Kidney (tissue), 14 donors: Measurements from ENCODE around the gene AHDC1. TPM values are rescaled to one million over a fixed set of nuclear protein-coding genes. Genes with fewer than 3 reads are reported as not detected.

Experiments used
- DNase-seq, 5 donors: peaks; one replicate each; pipeline ENCODE4 v3.0.0-alpha.2; 2013 to 2020
- FAIRE-seq: peaks from 2 replicates; lab custom pipeline; 2012; peaks lifted over from hg19 to GRCh38; lab: Jason Lieb, UNC
- H3K27ac ChIP-seq, 2 donors: one replicate each; pipeline ENCODE4 v1.7.0; 2013; ENCODE audit warnings: low read depth in 2 of 2, low read length in 2 of 2, inconsistent platforms in 1 of 2
- H3K27me3 ChIP-seq: one replicate; pipeline ENCODE4 v1.7.1; 2013; ENCODE audit warnings: low read length, inconsistent platforms; ENCODE audit not compliant: control insufficient read depth, insufficient read depth
- H3K36me3 ChIP-seq, 3 donors: one replicate each; pipeline versions ENCODE4 v1.7.0 to v1.7.1; 2013; ENCODE audit warnings: low read length in 3 of 3, control low read depth in 1 of 3, inconsistent platforms in 1 of 3; ENCODE audit not compliant: insufficient read depth in 3 of 3, control insufficient read depth in 2 of 3
- H3K4me1 ChIP-seq, 3 donors: one replicate each; pipeline versions ENCODE4 v1.7.0 to v1.7.1; 2013; ENCODE audit warnings: low read length in 3 of 3, inconsistent platforms in 1 of 3, low read depth in 1 of 3; ENCODE audit not compliant: control insufficient read depth in 2 of 3, insufficient read depth in 2 of 3
- H3K4me3 ChIP-seq, 3 donors: one replicate each; pipeline versions ENCODE4 v1.7.0 to v1.8.1; 2013; ENCODE audit warnings: low read length in 3 of 3, control low read depth in 1 of 3, inconsistent platforms in 1 of 3
- H3K9ac ChIP-seq, 3 donors: one replicate each; pipeline versions ENCODE4 v1.7.0 to v1.7.1; 2013; ENCODE audit warnings: low read length in 3 of 3, control low read depth in 1 of 3, inconsistent platforms in 1 of 3
- H3K9me3 ChIP-seq, 3 donors: one replicate each; pipeline versions ENCODE4 v1.7.0 to v1.7.1; 2013; ENCODE audit warnings: low read length in 3 of 3, control low read depth in 1 of 3, inconsistent platforms in 1 of 3; ENCODE audit not compliant: control insufficient read depth in 2 of 3, insufficient read depth in 1 of 3
- intact Hi-C: fragments of 100-400 bp; cut with DNase I; formaldehyde crosslinking; loops from one replicate; pipeline ENCODE4 v1.11.1; 2022
- polyA plus RNA-seq: library from polyadenylated mRNA; stranded (reverse); fragments of 350-450 nt; fragmentation: Illumina TruSeq; extraction: RNeasy Lipid Tissue Mini Kit (QIAGEN cat#74804); gene quantifications from one replicate; pipeline ENCODE4 v1.2.3, GENCODE V29; 2014; ENCODE audit warnings: low read depth, low replicate concordance; ENCODE audit not compliant: insufficient read depth
- total RNA-seq: library from RNA; stranded (reverse); fragmentation: NEBNext Ultra II Directional; extraction: Animal tissue kit (Norgen Biotek cat#: 25700); gene quantifications from one replicate; pipeline ENCODE4 v1.2.1, GENCODE V29; 2021
- TF ChIP-seq, protein P1 (sequence below): IDR thresholded peaks from 3 replicates; pipeline ENCODE4 v1.5.1; 2012; ENCODE audit warnings: mild to moderate bottlenecking, moderate library complexity, borderline replicate concordance; ENCODE audit not compliant: insufficient read depth; ENCODE audit errors: extremely low read depth
- donor health status: control.
- donor health status: control.
- donor health status: control.
- donor health status: control.
- donor health status: control.
- donor health status: DM: yes; HTN: yes; CAD: no.
- donor health status: Normal renal cell carcinoma (clear cell type).

AHDC1 gene
- total and polyA plus RNA-seq, 2 donors from 2014 or later: 8.5 to 48.2 TPM

- TF ChIP-seq, protein P1, sequence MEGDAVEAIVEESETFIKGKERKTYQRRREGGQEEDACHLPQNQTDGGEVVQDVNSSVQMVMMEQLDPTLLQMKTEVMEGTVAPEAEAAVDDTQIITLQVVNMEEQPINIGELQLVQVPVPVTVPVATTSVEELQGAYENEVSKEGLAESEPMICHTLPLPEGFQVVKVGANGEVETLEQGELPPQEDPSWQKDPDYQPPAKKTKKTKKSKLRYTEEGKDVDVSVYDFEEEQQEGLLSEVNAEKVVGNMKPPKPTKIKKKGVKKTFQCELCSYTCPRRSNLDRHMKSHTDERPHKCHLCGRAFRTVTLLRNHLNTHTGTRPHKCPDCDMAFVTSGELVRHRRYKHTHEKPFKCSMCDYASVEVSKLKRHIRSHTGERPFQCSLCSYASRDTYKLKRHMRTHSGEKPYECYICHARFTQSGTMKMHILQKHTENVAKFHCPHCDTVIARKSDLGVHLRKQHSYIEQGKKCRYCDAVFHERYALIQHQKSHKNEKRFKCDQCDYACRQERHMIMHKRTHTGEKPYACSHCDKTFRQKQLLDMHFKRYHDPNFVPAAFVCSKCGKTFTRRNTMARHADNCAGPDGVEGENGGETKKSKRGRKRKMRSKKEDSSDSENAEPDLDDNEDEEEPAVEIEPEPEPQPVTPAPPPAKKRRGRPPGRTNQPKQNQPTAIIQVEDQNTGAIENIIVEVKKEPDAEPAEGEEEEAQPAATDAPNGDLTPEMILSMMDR: no peak
- no peaks in the 10 kb centered on the region for H3K27me3 ChIP-seq
- no peaks in the 10 kb centered on the region for H3K9me3 ChIP-seq
- intact Hi-C loops: no loop called here
- DNase-seq (peak in 2 of 5 donors; percentile 30 to 62), FAIRE-seq (no peak)
- no peaks in the 10 kb centered on the region for H3K36me3 ChIP-seq
- no peak overlapping the region for H3K27ac ChIP-seq
- no peak overlapping the region for H3K4me3 ChIP-seq
- peaks cover 0 to 10% (median 0%) of the 10 kb centered on the region in 3 donors for H3K4me1 ChIP-seq
- no peak overlapping the region for H3K9ac ChIP-seq
Measured at GRCh38 chr1:27650539-27651175, 46.7 kb upstream of the AHDC1 start.

DNA sequence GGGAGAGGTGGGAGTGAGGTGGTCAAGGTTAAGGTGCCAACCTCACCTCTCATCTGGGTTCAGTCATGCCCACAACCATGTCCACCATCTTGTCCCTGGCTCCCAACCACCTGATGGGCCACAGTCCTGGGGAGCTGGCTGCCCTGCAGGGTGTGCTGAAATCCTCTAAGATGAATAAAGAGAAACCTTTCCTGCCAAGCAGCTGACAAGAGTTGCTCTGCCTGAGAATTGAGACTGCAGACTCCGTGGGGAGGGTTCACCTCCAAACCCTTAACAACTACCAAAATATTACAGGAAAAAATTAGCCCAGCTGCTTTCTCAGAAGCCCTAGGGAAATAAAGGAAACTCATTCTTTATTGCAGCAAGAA lies 46.2 kb upstream of the AHDC1 start:
- no peak overlapping the region for H3K27ac ChIP-seq
- FAIRE-seq (no peak), DNase-seq (no peak)
- H3K27me3 ChIP-seq: no peaks in the 10 kb centered on the region
- peaks cover 0 to 5% (median 0%) of the 10 kb centered on the region in 3 donors for H3K4me1 ChIP-seq
- H3K4me3 ChIP-seq: no peak overlapping the region
- no peak overlapping the region for H3K9ac ChIP-seq
- intact Hi-C loops: no loop called here
- no peaks in the 10 kb centered on the region for H3K36me3 ChIP-seq
- no peaks in the 10 kb centered on the region for H3K9me3 ChIP-seq
- TF ChIP-seq, protein P1: no peak

DNA sequence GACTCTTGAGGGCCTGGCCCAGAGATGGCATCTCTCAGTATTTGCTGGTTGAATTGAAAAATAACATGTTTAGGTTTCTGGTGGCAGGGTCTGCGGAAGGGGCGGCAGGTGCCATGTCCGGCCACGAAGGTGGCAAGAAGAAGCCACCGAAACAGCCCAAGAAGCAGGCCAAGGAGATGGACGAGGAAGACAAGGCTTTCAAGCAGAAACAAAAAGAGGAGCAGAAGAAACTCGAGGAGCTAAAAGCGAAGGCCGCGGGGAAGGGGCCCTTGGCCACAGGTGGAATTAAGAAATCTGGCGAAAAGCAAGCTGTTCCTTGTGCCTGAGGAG lies 45.3 kb upstream of the AHDC1 start:
- no peaks in the 10 kb centered on the region for H3K9me3 ChIP-seq
- H3K9ac ChIP-seq: no peak overlapping the region
- DNase-seq: no peak
- TF ChIP-seq, protein P1: no peak
- H3K36me3 ChIP-seq: no peaks in the 10 kb centered on the region
- FAIRE-seq: no peak
- intact Hi-C loops: no loop called here
- H3K4me1 ChIP-seq: peaks cover 0 to 3% (median 0%) of the 10 kb centered on the region in 3 donors
- no peak overlapping the region for H3K27ac ChIP-seq
- H3K27me3 ChIP-seq: no peaks in the 10 kb centered on the region
- no peak overlapping the region for H3K4me3 ChIP-seq
